ENCODE measurements around the gene POLDIP3.
"Not testable (repeated sequence)": the region's sequence is repeated elsewhere in the genome, so short reads cannot be mapped to it uniquely, and the experiment has no call there.

DNA sequence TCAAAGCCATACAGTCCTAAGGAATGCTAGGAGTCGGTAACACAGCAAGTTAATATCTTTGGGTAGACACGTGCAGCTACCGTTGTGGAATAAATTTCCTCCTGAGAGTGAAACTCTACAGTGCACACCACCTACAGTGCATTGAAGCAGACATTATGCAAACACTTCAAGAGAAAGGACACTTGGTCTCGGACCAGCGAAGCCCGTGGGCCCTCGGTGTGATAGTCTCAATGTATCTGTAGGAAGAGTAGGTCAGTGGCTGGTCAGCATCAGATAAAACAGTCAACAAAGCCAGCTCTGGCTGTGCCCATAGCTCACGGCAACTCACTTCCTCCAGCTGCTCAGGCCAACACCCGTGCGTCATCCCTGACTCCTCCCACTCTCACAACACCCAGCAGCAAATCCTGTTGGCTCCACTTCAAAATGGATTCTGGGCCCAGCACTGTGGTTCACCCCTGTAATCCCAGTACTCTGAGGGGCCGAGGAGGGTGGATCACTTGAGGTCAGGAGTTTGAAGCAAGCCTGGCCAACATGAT, 75.4 kb downstream of the POLDIP3 start:
- TF ChIP-seq EZH2 (IDR thresholded peaks at IDR 0.05); POLR2AphosphoS5 (IDR thresholded peaks at IDR 0.05; ENCODE audit: low read depth, low read length); SP1 (IDR thresholded peaks at IDR 0.05; ENCODE audit: low read depth); SIN3A (IDR thresholded peaks at IDR 0.05; ENCODE audit: low read depth); CEBPB (IDR thresholded peaks at IDR 0.05; ENCODE audit: low read depth); POLR2A (IDR thresholded peaks at IDR 0.05; ENCODE audit: borderline replicate concordance, extremely low read depth, insufficient read depth, insufficient read length); ZFX (IDR thresholded peaks at IDR 0.05); TCF7L2 (IDR thresholded peaks at IDR 0.05; ENCODE audit: borderline replicate concordance, extremely low read depth, insufficient read depth, insufficient read length); YY1 (IDR thresholded peaks at IDR 0.05; ENCODE audit: extremely low read depth, insufficient replicate concordance, low read depth, low read length); CBX3 (IDR thresholded peaks at IDR 0.05; ENCODE audit: low read depth): not testable (repeated sequence)
- TF ChIP-seq, protein P1, sequence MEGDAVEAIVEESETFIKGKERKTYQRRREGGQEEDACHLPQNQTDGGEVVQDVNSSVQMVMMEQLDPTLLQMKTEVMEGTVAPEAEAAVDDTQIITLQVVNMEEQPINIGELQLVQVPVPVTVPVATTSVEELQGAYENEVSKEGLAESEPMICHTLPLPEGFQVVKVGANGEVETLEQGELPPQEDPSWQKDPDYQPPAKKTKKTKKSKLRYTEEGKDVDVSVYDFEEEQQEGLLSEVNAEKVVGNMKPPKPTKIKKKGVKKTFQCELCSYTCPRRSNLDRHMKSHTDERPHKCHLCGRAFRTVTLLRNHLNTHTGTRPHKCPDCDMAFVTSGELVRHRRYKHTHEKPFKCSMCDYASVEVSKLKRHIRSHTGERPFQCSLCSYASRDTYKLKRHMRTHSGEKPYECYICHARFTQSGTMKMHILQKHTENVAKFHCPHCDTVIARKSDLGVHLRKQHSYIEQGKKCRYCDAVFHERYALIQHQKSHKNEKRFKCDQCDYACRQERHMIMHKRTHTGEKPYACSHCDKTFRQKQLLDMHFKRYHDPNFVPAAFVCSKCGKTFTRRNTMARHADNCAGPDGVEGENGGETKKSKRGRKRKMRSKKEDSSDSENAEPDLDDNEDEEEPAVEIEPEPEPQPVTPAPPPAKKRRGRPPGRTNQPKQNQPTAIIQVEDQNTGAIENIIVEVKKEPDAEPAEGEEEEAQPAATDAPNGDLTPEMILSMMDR (IDR thresholded peaks at IDR 0.05 in 2 of 3, conservative IDR thresholded peaks at IDR 0.05 in 1 of 3; ENCODE audit: borderline replicate concordance in 1 of 3, insufficient read depth in 1 of 3, low read depth in 2 of 3, low read length in 2 of 3), result not testable (repeated sequence)
- TF ChIP-seq, protein P2, sequence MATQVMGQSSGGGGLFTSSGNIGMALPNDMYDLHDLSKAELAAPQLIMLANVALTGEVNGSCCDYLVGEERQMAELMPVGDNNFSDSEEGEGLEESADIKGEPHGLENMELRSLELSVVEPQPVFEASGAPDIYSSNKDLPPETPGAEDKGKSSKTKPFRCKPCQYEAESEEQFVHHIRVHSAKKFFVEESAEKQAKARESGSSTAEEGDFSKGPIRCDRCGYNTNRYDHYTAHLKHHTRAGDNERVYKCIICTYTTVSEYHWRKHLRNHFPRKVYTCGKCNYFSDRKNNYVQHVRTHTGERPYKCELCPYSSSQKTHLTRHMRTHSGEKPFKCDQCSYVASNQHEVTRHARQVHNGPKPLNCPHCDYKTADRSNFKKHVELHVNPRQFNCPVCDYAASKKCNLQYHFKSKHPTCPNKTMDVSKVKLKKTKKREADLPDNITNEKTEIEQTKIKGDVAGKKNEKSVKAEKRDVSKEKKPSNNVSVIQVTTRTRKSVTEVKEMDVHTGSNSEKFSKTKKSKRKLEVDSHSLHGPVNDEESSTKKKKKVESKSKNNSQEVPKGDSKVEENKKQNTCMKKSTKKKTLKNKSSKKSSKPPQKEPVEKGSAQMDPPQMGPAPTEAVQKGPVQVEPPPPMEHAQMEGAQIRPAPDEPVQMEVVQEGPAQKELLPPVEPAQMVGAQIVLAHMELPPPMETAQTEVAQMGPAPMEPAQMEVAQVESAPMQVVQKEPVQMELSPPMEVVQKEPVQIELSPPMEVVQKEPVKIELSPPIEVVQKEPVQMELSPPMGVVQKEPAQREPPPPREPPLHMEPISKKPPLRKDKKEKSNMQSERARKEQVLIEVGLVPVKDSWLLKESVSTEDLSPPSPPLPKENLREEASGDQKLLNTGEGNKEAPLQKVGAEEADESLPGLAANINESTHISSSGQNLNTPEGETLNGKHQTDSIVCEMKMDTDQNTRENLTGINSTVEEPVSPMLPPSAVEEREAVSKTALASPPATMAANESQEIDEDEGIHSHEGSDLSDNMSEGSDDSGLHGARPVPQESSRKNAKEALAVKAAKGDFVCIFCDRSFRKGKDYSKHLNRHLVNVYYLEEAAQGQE (IDR thresholded peaks at IDR 0.05; ENCODE audit: low read depth), result not testable (repeated sequence)
- TF ChIP-seq, protein P3, sequence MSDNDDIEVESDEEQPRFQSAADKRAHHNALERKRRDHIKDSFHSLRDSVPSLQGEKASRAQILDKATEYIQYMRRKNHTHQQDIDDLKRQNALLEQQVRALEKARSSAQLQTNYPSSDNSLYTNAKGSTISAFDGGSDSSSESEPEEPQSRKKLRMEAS (IDR thresholded peaks at IDR 0.05), result not testable (repeated sequence)
